GM21717 (cell line): Measurements from ENCODE around the gene HDDC3.

Experiments used
- ATAC-seq: cut with Tn5 transposase; IDR thresholded peaks from one replicate; pipeline ENCODE4 v1.9.1; 2021; ENCODE audit warnings: mild to moderate bottlenecking, moderate library complexity; ENCODE audit not compliant: unreplicated experiment

Gene HDDC3

DNA sequence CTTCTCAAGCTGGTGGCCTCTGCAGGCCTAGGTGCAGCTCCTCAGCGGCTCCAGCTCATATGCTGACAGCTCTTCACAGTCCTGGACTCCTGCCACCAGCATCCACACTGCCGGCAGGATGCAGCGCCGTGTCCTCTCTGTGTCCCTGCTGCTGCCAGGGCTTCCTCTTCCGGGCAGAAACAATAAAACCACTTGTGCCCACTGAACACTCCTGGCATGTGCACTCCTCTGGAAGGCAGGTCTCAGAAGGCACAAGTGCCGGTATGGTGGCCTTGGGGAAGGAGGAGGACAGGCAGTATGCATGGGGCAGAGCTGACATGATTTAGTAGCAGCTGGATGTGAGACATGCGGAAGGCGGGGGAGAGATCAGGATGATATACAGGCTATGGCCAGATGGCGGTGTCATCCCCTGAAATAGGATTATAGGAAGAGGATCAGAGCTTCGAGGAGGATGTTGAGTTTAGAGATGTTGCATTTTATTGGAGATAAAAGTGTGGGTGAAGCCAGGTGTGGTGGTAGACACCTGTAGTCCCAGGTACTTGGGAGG lies 36.7 kb downstream of the HDDC3 start:
- no peak for ATAC-seq

DNA sequence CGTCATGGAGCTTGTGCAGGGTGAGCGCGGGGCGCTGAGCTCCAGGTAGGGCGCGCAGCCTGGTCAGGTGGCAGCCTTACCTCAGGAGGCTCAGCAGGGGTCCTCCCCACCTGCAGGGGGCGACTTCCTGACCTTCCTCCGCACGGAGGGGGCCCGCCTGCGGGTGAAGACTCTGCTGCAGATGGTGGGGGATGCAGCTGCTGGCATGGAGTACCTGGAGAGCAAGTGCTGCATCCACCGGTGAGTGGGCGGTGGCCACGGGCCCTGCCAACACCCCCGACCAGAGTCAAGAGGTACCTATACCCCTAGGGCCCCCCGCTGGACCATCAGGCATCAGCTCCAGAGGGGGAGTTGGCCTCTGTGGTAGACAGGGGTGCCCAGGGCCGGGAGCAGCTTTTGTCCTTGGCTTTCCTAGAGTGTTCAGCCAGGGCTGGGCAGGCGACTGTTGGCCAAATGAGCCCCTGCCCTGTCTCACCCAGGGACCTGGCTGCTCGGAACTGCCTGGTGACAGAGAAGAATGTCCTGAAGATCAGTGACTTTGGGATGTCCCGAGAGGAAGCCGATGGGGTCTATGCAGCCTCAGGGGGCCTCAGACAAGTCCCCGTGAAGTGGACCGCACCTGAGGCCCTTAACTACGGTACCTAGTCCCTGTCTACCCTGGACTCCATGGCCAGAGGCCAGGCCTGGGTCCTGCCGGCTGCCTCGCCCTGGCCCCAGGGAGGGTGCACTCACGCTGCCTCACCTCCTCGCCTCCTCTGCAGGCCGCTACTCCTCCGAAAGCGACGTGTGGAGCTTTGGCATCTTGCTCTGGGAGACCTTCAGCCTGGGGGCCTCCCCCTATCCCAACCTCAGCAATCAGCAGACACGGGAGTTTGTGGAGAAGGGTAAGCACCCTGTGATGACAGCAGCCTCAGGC lies 38.9 kb downstream of the HDDC3 start:
- ATAC-seq: no peak

DNA sequence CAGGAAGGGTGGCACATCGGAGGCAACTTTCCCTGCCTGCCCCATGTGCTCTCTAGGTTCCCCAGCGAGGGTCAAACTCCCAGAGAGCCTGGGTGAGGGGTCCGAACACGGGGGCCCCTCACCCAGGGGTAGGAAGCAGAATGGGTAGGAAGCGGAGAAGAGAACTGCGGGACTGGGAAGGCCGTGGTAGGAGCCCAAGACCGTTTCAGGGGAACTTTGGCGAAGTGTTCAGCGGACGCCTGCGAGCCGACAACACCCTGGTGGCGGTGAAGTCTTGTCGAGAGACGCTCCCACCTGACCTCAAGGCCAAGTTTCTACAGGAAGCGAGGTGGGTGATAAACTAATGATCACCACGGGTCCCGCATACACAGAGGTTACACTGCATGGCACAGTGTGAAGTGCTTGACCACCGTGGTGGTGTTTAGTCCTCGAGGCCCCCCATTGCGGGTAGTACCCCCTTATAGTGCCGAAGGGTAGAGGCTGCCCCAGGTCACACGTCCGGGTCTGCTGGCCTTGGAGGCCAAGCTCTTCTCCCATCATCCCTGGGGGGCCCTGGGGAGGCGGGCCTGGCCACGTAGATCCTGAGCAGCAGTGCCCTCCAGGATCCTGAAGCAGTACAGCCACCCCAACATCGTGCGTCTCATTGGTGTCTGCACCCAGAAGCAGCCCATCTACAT lies 39.7 kb downstream of the HDDC3 start:
- no peak for ATAC-seq

DNA sequence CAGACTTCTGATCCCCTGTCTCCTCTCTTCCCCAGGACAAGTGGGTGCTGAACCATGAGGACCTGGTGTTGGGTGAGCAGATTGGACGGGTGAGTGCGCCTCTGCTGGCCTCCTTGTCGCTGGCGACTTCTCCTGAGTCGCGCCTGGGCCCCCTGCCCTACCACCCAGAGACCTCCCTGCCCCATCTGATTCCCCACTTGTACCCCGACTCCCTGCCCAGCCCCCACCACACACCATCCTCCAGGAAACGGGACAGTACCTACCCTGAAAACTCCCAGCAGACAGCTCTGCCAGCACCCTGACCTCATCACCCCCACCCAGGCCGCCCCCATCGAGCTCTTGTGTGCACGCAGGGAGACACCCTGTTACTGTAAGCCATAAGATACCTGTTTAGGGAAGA lies 40.3 kb downstream of the HDDC3 start:
- no peak for ATAC-seq

DNA sequence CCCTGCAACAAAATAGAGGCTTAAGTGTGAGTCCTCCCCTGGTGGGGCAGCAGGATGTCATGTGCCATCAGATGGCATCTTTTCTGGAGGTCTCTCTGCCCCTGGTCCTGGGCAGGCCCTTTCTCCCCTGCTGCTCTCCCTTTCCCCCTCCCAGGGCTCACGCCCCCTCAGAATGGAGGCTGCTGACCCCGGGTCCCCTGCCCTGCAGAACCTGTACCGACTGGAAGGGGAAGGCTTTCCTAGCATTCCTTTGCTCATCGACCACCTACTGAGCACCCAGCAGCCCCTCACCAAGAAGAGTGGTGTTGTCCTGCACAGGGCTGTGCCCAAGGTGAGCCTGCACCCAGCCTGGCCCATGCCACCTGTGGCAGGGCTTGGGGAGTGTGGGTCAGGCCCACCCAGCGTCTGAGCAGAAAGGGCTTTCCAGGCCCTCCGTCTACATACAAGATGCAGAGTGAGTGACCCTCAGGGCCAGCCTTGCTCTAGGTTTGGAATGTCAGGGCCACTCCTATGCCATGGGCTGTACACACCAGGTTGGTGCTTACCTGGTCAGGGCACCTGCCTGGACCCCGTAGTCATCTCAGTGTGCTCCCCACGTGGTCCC lies 40.9 kb downstream of the HDDC3 start:
- no peak for ATAC-seq

DNA sequence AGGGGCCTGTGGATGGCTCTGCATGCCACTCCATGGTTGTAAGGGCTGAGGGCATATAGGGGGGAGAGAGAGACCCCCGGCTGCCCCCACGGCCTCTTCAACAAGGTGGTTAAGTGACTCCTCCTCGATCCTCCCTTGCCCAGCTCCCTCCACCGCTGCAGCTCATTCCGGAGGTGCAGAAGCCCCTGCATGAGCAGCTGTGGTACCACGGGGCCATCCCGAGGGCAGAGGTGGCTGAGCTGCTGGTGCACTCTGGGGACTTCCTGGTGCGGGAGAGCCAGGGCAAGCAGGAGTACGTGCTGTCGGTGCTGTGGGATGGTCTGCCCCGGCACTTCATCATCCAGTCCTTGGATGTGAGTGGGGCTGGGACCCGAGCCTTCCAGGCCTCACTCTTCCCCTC lies 41.5 kb downstream of the HDDC3 start:
- no peak for ATAC-seq

DNA sequence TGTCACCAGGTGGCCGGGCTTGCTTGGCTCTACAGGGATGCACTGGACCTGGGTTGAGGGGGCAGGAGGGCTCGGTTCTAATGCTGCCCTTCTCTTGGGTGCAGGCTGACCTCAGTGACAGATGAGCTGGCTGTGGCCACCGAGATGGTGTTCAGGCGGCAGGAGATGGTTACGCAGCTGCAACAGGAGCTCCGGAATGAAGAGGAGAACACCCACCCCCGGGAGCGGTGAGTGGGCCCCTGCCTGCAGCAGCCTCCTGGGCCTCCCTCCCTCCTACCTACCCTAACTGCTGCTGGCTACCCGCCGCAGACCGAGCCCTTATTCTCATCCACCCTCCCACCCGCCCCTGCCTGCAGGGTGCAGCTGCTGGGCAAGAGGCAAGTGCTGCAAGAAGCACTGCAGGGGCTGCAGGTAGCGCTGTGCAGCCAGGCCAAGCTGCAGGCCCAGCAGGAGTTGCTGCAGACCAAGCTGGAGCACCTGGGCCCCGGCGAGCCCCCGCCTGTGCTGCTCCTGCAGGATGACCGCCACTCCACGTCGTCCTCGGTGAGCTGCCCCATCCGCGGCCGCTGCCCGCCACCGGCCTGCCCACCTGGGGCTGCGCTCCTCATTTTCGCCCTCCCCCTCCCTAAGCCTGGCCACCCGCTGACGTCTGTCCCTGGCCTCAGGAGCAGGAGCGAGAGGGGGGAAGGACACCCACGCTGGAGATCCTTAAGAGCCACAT lies 42.5 kb downstream of the HDDC3 start:
- no peak for ATAC-seq

DNA sequence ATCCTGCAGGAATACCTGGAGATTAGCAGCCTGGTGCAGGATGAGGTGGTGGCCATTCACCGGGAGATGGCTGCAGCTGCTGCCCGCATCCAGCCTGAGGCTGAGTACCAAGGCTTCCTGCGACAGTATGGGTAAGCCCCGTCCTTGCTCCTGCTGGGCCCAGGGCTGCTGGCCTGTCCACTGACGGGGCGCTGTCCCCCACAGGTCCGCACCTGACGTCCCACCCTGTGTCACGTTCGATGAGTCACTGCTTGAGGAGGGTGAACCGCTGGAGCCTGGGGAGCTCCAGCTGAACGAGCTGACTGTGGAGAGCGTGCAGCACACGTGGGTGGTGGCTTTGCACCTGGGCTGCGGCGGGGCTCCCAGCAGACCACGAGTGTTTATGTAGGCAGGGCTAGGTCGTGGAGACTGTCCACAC lies 43.0 kb downstream of the HDDC3 start:
- no peak for ATAC-seq

DNA sequence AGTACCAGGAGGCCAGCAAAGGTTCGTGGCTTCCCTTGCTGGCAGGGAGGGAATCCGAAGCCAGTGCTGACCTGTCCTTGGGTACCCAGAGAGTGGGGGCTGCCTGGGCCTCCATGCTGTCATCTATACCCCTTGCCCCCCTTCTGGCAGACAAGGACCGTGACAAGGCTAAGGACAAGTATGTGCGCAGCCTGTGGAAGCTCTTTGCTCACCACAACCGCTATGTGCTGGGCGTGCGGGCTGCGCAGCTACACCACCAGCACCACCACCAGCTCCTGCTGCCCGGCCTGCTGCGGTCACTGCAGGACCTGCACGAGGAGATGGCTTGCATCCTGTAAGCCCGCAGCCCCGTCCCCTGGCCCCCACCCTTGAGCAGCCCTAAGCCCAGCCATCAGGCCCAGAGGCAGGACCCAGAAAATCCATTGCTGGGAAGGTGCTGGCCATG lies 45.3 kb downstream of the HDDC3 start:
- ATAC-seq: no peak

DNA sequence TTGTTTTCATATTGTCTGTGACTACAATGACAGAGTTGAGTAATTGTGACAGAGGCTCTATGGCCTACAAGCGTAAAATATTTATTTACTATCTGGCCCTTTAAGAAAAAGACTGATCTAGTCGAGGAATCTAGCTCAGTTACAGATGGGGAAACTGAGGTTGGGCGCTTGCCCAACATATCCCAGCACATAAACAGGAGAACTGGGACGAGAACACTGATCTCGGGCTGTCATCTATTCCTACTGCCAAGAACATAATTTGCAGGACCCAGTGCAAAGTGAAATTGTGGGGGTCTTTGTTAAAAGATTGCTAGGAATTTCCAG lies 46.1 kb downstream of the HDDC3 start:
- ATAC-seq: no peak

DNA sequence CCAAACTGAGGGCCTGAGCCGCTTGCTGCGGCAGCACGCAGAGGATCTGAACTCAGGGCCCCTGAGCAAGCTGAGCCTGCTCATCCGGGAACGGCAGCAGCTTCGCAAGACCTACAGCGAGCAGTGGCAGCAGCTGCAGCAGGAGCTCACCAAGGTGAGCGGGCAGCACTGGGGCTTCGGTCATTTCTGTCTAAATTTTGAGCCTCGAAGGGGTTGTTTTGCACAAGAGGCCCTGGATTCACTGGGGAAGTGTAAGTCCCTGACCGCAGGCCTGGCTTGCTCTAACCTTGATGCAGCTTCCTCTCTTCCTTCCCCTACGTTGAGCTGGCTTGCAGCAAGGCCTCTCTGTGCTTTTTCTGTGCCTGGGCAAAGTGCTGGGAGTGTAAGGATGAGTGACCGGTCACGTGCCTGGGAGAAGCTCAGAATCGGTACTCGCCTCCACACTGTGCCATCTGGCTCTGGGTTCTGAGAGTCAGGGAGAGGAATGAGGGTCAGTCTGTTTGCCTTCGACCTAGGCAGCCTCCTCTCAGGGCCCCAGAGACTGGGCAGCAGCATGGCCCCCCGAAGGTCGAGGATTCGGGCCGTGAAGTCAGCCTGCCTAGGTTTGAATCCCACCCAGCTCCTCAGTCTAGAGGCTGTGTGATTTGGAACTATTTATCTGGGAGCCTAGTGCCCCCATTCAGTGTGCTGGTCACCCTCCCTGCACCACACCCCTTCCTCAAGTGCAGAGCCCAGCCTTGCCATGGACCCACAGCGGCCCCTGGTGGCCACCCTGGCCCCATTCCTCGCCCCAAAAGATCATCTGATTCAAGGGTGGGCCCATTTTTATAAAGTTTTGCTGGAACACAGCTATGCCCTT lies 46.7 kb downstream of the HDDC3 start:
- ATAC-seq: peak; percentile 45

DNA sequence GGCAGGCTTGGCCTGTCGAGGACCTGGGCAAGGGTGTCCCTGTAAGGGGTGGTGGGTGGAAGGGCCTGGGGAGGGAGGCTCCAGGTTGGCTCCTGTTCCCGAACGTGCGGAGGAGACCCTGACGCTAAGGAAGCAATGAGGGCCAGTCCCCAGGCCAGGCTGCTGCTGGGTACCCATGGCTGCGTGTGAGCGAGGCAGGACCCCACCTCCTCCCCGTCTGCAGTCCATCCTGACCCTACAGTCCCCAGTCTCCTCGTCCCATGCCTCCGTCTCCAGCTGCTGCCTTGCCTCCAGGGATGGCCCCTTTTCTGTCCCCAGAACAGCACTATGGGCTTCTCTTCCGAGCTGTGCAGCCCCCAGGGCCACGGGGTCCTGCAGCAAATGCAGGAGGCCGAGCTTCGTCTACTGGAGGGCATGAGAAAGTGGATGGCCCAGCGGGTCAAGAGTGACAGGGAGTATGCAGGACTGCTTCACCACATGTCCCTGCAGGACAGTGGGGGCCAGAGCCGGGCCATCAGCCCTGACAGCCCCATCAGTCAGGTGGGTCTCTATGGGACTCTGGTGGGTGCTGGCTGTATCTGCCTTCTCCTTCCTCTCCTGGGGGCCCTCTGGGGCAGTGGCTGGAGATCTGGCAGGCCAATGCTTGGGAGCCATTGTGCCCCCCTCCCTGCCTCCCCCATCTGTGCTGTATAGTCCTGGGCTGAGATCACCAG lies 47.5 kb downstream of the HDDC3 start:
- no peak for ATAC-seq

DNA sequence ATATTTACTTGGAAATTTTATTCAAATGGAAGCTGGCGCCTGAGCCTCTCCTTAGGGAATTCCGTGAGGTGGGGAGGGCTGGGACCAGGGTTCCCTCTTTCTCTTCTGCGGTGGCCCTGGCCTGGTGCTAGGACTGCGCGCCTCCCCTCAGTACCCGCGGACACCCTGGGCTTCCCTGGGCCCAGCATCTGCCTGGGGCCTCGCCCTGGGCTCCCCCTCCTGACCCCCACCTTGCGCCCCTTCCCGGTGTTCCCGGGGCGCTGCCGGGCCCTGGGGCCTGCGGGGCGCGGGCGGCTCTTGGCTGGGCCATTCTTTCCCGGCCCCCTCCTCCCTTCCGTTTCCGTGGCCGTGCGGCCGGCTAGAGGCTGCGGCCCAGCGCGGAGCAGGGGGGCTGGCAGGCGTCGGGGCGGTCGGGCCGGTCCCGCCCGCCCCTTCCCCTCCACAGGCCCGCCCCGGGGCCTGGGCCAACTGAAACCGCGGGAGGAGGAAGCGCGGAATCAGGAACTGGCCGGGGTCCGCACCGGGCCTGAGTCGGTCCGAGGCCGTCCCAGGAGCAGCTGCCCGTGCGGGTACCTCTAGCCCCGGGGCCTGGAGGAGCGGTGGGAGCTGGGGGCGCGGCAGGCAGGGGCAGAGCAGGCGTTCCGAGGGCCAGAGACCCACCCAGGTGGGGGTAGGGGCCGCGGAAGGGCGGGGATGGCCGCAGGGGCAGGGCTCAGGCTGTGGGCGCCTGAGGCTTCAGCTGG lies 48.2 kb downstream of the HDDC3 start, which contains the start of gene FES:
Gene FES (plus strand): TSS at position 529 of the 743 bp plus-strand sequence. CDS start 542 bp downstream, outside the sequence.
- ATAC-seq: no peak

DNA sequence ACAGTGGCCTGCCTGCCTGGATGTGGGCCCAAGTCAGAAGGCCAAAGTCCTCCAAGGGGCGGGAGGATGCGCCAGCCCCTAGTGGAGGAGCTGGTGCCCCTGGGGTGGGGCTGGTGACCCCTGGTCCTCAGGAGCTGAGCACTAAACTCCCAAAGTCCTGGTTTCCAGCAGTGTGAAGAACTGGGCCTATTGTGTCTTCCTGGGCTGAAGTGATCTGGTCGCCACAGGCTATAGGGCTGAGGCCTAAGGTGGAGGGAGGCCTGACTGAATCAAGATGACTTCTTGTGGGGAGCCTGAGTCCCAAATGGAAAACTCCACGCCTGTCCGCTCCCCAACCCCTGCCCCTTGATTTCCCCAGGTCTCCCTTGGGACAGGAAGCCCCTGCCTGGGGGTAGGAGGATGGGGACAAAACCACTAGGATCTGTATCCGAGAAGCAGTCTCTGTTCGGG lies 48.8 kb downstream of the HDDC3 start:
- no peak for ATAC-seq

DNA sequence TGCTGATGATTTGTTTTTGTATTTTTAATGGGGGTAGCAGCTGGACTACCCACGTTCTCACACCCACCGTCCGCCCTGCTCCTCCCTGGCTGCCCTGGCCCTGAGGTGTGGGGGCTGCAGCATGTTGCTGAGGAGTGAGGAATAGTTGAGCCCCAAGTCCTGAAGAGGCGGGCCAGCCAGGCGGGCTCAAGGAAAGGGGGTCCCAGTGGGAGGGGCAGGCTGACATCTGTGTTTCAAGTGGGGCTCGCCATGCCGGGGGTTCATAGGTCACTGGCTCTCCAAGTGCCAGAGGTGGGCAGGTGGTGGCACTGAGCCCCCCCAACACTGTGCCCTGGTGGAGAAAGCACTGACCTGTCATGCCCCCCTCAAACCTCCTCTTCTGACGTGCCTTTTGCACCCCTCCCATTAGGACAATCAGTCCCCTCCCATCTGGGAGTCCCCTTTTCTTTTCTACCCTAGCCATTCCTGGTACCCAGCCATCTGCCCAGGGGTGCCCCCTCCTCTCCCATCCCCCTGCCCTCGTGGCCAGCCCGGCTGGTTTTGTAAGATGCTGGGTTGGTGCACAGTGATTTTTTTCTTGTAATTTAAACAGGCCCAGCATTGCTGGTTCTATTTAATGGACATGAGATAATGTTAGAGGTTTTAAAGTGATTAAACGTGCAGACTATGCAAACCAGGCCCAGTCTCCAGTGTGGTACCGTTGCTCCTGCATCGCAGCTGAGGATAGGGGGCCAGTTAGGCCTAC lies 49.4 kb downstream of the HDDC3 start:
- no peak for ATAC-seq

DNA sequence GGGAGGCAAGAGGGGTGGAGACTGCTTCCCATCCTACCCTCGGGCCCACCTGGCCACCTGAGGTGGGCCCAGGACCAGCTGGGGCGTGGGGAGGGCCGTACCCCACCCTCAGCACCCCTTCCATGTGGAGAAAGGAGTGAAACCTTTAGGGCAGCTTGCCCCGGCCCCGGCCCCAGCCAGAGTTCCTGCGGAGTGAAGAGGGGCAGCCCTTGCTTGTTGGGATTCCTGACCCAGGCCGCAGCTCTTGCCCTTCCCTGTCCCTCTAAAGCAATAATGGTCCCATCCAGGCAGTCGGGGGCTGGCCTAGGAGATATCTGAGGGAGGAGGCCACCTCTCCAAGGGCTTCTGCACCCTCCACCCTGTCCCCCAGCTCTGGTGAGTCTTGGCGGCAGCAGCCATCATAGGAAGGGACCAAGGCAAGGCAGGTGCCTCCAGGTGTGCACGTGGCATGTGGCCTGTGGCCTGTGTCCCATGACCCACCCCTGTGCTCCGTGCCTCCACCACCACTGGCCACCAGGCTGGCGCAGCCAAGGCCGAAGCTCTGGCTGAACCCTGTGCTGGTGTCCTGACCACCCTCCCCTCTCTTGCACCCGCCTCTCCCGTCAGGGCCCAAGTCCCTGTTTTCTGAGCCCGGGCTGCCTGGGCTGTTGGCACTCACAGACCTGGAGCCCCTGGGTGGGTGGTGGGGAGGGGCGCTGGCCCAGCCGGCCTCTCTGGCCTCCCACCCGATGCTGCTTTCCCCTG lies 50.2 kb downstream of the HDDC3 start:
- no peak for ATAC-seq
